ENCODE results near the gene KLHDC7B. TPM values are rescaled to one million over a fixed set of nuclear protein-coding genes. Genes with fewer than 3 reads are reported as not detected.
A peak's percentile ranks its signal among the peaks of the same experiment; 100 is the strongest.

Gene KLHDC7B
- total RNA-seq, 1 donor from 2014 or later = 0.32 TPM

- no peaks in the 10 kb centered on the region for H3K79me2 ChIP-seq (ENCODE audit: insufficient read depth, low read length)
- H3K9ac ChIP-seq (ENCODE audit: low read length) = peak within 1 kb of the TSS; percentile 29
- peak within 1 kb of the TSS; percentile 60 for H3K4me3 ChIP-seq (ENCODE audit: insufficient read depth, low read depth, low read length)
- H3K27ac ChIP-seq (ENCODE audit: low read depth, low read length) = no peak within 1 kb of the TSS
- peaks cover 4% of the 10 kb centered on the region for H3K4me1 ChIP-seq (ENCODE audit: insufficient read depth, low read length)
- Mint-ChIP-seq H3K4me3 (ENCODE audit: unreplicated experiment) (peak within 1 kb of the TSS; percentile 92), H3K36me3 (ENCODE audit: low read depth, unreplicated experiment) (peaks cover 7% of the 10 kb centered on the region), H3K27ac (ENCODE audit: unreplicated experiment) (peak within 1 kb of the TSS; percentile 47), H3K4me1 (ENCODE audit: low read depth, unreplicated experiment) (peaks cover 5% of the 10 kb centered on the region), H3K9me3 (ENCODE audit: unreplicated experiment) (peaks cover 1% of the 10 kb centered on the region), H3K27me3 (ENCODE audit: low read depth, unreplicated experiment) (peaks cover 40% of the 10 kb centered on the region)
- DNase-seq (ENCODE audit: low read depth) = peak; percentile 51
- H3K27me3 ChIP-seq (ENCODE audit: insufficient read depth, low read length) = peaks cover 24% of the 10 kb centered on the region
- peak within 1 kb of the TSS; percentile 94 for H2AFZ ChIP-seq (ENCODE audit: low read depth, low read length)
- no peak for FAIRE-seq
- TF ChIP-seq, protein P1, sequence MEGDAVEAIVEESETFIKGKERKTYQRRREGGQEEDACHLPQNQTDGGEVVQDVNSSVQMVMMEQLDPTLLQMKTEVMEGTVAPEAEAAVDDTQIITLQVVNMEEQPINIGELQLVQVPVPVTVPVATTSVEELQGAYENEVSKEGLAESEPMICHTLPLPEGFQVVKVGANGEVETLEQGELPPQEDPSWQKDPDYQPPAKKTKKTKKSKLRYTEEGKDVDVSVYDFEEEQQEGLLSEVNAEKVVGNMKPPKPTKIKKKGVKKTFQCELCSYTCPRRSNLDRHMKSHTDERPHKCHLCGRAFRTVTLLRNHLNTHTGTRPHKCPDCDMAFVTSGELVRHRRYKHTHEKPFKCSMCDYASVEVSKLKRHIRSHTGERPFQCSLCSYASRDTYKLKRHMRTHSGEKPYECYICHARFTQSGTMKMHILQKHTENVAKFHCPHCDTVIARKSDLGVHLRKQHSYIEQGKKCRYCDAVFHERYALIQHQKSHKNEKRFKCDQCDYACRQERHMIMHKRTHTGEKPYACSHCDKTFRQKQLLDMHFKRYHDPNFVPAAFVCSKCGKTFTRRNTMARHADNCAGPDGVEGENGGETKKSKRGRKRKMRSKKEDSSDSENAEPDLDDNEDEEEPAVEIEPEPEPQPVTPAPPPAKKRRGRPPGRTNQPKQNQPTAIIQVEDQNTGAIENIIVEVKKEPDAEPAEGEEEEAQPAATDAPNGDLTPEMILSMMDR (IDR thresholded peaks at IDR 0.05; ENCODE audit: insufficient read depth, low read depth, low read length) = peak; percentile 55
- TF ChIP-seq EZH2 (IDR thresholded peaks at IDR 0.05; ENCODE audit: insufficient read depth, low read length) = no peak
- no peaks in the 10 kb centered on the region for H4K20me1 ChIP-seq (ENCODE audit: insufficient read depth, low read length)
- H3K4me2 ChIP-seq (ENCODE audit: low read length) = peak within 1 kb of the TSS; percentile 91
- no peaks in the 10 kb centered on the region for H3K9me3 ChIP-seq (ENCODE audit: insufficient read depth, low read depth, low read length)
- no peaks in the 10 kb centered on the region for H3K36me3 ChIP-seq (ENCODE audit: insufficient read depth, low read length)
Observed at GRCh38 chr22:50562523-50563412, 17.1 kb downstream of the KLHDC7B start, which contains the start of gene SYCE3. SYCE3 (minus strand) TSS chr22:50562919; CDS start chr22:50556405, 6,514 bp downstream.

GRCh38 chr22:50563413-50564160 lies 17.9 kb downstream of the KLHDC7B start:
- Mint-ChIP-seq H3K27ac (ENCODE audit: unreplicated experiment) (peak overlapping the region; percentile 47), H3K4me1 (ENCODE audit: low read depth, unreplicated experiment) (peaks cover 5% of the 10 kb centered on the region), H3K4me3 (ENCODE audit: unreplicated experiment) (peak overlapping the region; percentile 92), H3K27me3 (ENCODE audit: low read depth, unreplicated experiment) (peaks cover 38% of the 10 kb centered on the region), H3K9me3 (ENCODE audit: unreplicated experiment) (peaks cover 1% of the 10 kb centered on the region), H3K36me3 (ENCODE audit: low read depth, unreplicated experiment) (peaks cover 12% of the 10 kb centered on the region)
- H3K36me3 ChIP-seq (ENCODE audit: insufficient read depth, low read length) = no peaks in the 10 kb centered on the region
- no peaks in the 10 kb centered on the region for H3K9me3 ChIP-seq (ENCODE audit: insufficient read depth, low read depth, low read length)
- no peaks in the 10 kb centered on the region for H4K20me1 ChIP-seq (ENCODE audit: insufficient read depth, low read length)
- peak overlapping the region; percentile 91 for H3K4me2 ChIP-seq (ENCODE audit: low read length)
- no peaks in the 10 kb centered on the region for H3K79me2 ChIP-seq (ENCODE audit: insufficient read depth, low read length)
- DNase-seq (ENCODE audit: low read depth) (no peak), FAIRE-seq (no peak)
- no peak overlapping the region for H3K27ac ChIP-seq (ENCODE audit: low read depth, low read length)
- H3K9ac ChIP-seq (ENCODE audit: low read length) = peak overlapping the region; percentile 29
- peak overlapping the region; percentile 60 for H3K4me3 ChIP-seq (ENCODE audit: insufficient read depth, low read depth, low read length)
- TF ChIP-seq, protein P1 (IDR thresholded peaks at IDR 0.05; ENCODE audit: insufficient read depth, low read depth, low read length) = no peak
- peaks cover 4% of the 10 kb centered on the region for H3K4me1 ChIP-seq (ENCODE audit: insufficient read depth, low read length)
- H3K27me3 ChIP-seq (ENCODE audit: insufficient read depth, low read length) = peaks cover 22% of the 10 kb centered on the region
- peak overlapping the region; percentile 94 for H2AFZ ChIP-seq (ENCODE audit: low read depth, low read length)

Measured in astrocyte (in vitro differentiated cells and primary cell).